GM21367 (cell line): ENCODE results near the gene STOML1.
"Not testable (repeated sequence)": the region's sequence is repeated elsewhere in the genome, so short reads cannot be mapped to it uniquely, and the experiment has no call there.

Experiments used
- ATAC-seq: cut with Tn5 transposase; IDR thresholded peaks from one replicate; pipeline ENCODE4 v1.9.1; 2021; ENCODE audit not compliant: unreplicated experiment

STOML1 gene

DNA sequence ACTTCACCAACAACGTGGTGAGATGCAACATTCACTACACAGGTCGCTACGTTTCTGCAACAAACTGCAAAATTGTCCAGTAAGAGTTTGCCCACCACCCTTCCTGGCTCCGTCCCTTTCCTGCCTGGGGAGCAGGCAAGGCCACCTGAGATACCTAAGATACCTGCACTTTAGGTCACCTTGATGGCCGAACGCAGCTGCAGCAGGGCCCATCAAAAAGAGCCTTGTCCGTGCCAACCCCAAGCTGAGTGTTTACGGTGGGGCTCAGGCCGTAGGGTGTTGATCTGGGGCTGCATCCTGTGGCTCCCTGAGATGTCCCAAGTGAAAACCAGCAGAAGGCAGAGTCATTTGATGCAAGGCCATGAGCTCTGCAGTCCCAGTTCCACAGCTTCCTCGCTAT, 42.6 kb downstream of the STOML1 start:
- ATAC-seq, result no peak

DNA sequence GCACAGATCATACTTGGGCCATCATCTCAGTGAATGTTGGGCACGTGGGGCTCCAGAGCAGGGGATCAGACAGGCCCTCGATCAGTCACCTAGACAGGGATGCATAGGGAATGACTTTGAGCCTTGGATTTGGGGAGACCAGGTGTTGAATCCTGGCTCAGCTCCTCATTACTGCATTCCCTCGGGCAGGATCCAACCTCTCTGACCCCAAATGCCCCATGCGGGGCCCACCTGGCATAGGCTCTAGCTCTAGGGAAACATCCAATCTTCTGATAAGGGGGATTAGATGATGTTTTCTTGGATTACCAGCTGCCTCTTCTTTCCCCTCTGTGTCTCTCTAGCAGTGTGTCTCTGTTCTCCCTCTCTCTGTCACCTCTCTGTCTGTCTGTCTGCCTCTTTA, 43.1 kb downstream of the STOML1 start:
- ATAC-seq, result no peak

DNA sequence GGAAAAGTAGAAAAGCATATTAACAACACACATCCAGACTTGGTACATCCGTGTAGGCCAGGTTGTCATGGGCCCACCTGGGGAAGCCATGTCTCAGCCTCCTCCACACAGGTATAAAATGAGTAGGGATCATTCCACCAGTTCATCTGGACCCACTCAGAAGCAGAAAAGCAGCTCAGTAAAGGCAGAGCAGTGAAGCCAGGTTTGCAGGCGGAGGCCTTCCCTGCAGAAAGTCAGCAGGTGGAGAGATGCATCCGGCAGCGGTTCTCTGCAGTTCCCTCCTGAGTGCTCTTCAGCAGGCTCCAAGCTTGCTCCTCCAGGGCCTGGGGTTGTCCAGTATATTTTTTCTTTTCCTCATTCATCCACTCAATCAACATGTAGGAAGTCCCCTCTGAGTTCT, 43.7 kb downstream of the STOML1 start:
- ATAC-seq, result no peak

DNA sequence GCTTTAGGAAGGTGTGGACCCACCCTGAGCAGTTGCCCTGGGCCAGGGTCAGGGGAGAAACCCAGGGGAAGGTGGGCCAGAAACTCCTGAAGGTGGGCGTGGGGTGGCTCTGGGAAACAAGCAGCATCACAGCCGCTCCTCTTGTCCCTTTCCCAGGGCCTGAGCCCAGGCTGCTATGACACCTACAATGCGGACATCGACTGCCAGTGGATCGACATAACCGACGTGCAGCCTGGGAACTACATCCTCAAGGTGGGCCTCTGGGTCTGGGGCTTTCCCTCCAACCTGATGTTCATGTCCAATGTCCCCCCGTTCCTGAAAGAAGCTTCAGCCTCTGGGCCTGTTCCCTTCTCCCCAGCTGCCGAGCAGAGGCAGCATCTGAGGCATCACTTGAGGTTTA, 44.4 kb downstream of the STOML1 start:
- ATAC-seq, result no peak

DNA sequence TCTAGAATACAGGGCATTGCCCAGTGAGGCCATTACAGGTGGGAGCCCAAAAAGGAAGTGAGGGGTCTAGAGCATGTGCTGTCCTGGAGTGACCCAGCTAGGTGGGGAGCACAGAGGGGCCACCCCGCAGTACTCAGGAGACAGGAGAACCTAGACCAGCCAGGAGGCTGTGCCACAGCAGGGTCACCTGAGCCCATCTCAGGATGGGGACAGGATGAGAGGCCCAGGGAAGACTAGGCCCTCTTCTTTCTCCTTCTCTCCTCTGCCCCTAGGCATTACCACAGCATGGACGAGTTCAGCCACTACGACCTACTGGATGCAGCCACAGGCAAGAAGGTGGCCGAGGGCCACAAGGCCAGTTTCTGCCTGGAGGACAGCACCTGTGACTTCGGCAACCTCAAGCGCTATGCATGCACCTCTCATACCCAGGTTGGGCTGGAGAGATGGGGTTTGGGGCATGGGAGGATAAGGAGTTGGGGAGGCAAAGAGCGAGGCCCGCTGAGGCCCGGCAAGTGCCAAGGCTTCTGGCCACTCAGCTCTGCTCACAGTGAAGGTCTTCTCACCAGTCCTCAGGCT, 45.2 kb downstream of the STOML1 start:
- ATAC-seq, result no peak

DNA sequence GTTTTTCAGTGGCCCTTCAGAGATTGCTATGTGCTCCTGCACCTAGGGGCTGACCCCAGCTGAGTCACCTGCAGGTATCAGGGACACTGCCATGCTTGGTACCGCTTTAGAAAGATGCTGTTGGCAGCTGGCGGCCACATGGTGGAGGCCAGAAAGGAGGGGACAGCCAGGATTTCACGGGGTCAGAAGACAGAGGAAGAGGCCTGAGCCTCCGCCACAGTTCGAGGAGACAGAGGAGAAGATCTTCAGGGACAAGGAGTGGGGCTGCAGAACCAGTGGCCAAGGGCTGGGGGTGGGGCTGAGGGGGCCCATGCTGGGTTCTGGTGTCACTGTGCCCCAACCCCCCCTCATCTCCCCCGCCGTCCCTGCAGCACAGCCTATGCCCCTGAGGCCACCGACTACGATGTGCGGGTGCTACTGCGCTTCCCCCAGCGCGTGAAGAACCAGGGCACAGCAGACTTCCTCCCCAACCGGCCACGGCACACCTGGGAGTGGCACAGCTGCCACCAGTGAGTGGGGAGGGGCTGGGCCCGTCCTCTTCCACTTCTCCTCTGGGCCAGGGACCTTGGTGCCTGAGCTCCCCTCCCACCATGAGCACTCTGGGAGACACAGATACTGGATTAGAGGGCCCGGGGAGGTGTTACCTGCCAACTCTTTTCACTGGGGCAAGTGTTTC, 45.9 kb downstream of the STOML1 start:
- ATAC-seq, result no peak

DNA sequence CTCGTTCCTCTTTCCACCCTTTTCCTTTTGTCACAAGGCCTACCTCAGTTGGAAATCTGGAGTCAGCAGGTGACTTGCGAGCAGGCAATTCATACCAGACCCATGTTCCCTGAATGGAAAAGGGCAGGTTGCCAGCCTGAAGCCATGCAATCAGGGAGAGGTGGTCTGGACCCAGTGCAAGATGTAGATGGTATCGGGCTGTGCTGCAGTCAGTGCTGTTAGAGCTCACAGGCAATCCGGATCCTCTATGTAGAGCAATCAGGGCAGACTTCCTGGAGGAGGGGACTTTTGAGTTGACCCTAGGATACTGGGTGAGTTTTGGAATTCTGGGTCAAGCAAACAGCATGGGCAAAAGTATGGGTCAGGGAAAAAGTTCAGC, 47.0 kb downstream of the STOML1 start:
- ATAC-seq, result no peak

GRCh38 chr15:73944161-73945129, 47.6 kb downstream of the STOML1 start:
- no peak for ATAC-seq

DNA sequence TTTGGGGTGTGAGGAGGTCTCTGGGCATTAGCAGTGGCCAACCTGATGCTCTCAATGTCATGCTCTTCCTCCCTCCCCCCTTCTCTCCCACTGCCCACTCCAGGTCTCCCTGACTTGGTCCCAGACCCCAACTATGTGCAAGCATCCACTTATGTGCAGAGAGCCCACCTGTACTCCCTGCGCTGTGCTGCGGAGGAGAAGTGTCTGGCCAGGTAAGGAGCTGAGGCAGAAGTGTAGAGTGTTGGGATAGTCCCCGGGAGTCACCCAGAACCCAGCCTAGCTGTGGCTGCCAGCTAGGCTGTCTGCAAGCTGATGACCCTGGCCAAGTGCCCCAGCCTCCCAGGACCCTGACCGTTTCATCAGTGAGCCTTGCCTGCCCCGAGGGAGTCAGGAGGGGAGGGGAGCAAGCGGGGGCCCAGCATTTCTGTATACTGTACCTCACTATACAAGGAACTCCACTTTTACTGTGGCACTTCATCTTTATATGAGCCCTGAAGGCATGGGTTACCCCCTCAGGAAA, 49.3 kb downstream of the STOML1 start:
- ATAC-seq, result no peak

DNA sequence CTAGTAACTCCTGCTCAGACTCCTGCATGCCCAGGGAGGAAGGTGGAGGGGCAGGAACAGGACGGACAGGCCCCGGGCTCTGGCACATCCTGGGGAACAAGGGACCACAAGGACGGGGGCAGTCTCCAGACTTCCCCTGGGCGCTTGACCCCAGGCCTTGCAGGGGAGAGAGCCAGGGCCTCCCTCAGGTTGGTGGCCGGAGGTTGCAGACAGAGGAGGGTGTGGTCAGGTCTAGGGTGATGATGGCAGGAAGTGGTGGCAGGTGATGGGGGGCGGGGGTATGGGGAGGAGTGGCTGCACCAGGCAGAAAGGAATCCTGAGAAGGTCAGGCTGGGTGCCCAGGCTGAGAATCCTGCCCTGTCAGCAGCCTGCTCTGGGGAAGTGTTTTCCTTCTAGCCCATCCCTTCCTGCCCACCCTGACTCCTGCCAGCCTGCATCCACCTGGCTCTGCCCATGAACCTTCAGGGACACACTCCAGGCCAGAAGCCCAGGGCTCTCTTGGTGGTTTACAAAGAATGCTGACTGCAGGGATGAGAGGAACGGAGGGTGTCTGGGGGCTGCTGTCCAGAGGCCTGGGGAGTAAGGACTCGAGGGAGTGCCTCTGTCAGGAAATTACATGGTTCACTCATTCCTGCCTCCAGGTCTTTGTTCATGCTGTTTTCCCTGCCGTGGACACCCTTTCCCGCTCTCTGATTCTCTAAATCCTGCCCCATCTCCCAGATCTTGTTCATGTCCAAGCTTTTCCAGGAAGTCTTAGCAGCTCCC, 50.0 kb downstream of the STOML1 start:
- no peak for ATAC-seq

DNA sequence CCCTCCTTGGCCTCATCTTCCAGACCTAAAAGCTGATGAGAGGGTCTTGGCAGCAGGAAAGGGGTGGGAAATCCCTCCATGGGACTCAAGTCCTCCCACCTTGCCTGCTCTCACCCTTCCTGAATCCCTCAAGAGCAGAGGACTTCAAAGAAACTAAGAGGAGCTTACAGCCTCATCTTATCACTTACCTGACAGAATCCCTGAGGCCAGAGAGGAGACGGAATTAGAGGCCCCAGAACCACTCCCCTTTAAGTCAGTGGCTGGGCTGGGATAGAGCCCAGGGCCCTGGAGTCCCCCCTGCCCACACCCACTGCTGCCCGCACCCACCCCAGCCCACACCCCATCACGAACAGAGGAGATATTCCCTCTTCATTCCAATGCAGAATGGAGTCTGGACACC, 50.6 kb downstream of the STOML1 start:
- no peak for ATAC-seq

DNA sequence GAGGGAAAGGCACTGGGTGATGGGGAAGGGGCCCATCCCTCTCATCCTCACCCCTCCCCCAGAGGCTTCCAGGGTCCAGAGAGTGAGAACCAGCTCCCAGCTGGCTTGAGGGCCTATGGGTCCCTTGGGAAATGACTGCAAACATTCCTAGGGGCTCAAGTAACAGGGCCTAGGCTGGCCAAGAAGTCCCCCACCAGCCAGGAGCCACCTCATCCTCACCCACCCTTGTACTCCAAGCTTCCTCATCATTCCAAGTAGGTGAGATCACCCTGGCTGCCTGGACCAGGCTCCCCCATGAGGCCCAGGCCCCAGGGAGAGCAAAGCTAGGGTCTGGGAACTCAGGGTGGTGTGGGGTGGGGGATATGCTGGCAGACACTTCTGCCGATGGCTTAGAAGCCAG, 51.1 kb downstream of the STOML1 start:
- ATAC-seq, result no peak

GRCh38 chr15:73940061-73940981, 51.8 kb downstream of the STOML1 start:
- no peak for ATAC-seq

- no peak for ATAC-seq
Observed at GRCh38 chr15:73939138-73939537, 53.0 kb downstream of the STOML1 start.

GRCh38 chr15:73938516-73938915, 53.6 kb downstream of the STOML1 start:
- not testable (repeated sequence) for ATAC-seq

DNA sequence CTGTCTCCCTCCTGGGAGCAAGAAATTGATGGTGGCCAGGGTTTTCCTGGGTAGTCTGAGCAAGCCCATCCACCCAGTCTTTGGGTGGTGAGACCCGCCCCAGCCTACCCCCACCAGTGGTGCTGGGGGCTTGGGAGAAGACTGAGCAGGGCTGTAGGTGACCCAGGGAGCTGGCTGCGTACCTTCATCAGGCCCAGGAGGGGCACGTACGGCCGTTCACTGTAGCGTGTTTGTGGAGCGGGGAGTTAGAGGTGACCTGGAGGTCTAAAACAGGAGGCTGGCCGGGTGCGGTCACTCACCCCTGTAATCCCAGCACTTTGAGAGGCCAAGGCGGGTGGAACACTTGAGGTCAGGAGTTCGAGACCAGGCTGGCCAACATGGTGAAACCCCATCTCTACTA, 54.4 kb downstream of the STOML1 start:
- ATAC-seq, result no peak

- ATAC-seq, result no peak
Observed at GRCh38 chr15:73937296-73937695, 54.8 kb downstream of the STOML1 start.

DNA sequence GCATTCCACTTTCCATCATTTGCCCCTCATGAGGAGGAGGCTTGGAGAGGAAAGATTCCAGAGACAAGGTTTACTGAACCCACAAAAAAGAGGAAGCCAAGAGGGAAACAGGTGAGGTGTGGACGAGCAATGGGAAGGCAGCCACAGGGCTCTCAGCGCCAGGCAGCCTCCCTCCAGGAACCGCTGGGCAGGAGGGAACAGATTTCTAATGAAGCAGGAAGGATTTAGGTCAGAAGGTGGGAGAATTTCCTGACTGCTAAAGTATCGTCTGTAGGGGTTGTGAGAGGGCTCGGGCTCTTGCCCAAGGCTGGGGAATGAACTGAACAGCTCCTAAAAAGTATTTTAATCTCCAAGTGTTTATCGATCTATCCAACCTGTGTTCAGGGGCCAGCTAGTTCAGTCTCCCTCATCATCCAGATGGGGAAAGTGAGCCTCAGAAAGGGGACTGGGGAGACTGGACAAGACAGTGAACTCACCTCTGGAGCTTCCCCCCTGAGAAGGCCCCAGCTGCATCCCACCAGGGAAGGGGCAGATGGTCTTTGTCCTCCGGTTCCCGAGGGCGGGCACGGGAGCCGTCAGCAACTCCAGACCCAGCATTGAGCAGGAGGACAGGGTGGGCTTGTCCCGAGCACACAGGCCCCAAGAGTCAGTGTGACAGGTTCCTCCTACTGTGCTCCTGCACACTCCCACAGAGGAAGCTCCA, 55.4 kb downstream of the STOML1 start:
- no peak for ATAC-seq

GRCh38 chr15:73936181-73936580, 55.9 kb downstream of the STOML1 start:
- no peak for ATAC-seq
